HT-29 (cell line): Measurements from ENCODE around the gene KCNQ1. TPM values are rescaled to one million over a fixed set of nuclear protein-coding genes. Genes with fewer than 3 reads are reported as not detected.
A peak's percentile ranks its signal among the peaks of the same experiment; 100 is the strongest.
"Not testable (repeated sequence)": the region's sequence is repeated elsewhere in the genome, so short reads cannot be mapped to it uniquely, and the experiment has no call there.

Source experiments
- DNase-seq: peaks from one replicate; pipeline ENCODE4 v3.0.0-alpha.2; 2015; ENCODE audit warnings: low spot score
- total RNA-seq: library from RNA; depleted of rRNA; stranded (reverse); fragments of >200 nt; shearing (Covaris generic); gene quantifications from 2 replicates; pipeline ENCODE4 v1.2.3, GENCODE V29; 2014

KCNQ1 gene
- total RNA-seq, 1 experiment from 2014 or later: 9.9 TPM

- DNase-seq: no peak
Observed at GRCh38 chr11:2472428-2473186, 27.8 kb downstream of the KCNQ1 start.

GRCh38 chr11:2473361-2474058 is 28.7 kb downstream of the KCNQ1 start:
- no peak for DNase-seq

GRCh38 chr11:2474059-2474901 is 29.5 kb downstream of the KCNQ1 start:
- DNase-seq: peak; percentile 49

GRCh38 chr11:2475136-2475918 is 30.5 kb downstream of the KCNQ1 start:
- DNase-seq: no peak

- DNase-seq: no peak
Observed at GRCh38 chr11:2477254-2477653, 32.4 kb downstream of the KCNQ1 start.

GRCh38 chr11:2477936-2478335 is 33.1 kb downstream of the KCNQ1 start:
- no peak for DNase-seq

GRCh38 chr11:2480067-2480873 is 35.5 kb downstream of the KCNQ1 start:
- DNase-seq: not testable (repeated sequence)

GRCh38 chr11:2480874-2481220 is 36.0 kb downstream of the KCNQ1 start:
- DNase-seq: no peak

GRCh38 chr11:2481253-2481652 is 36.4 kb downstream of the KCNQ1 start:
- no peak for DNase-seq

GRCh38 chr11:2482204-2482603 is 37.4 kb downstream of the KCNQ1 start:
- no peak for DNase-seq

- DNase-seq: no peak
Observed at GRCh38 chr11:2482745-2483144, 37.9 kb downstream of the KCNQ1 start.

- DNase-seq: no peak
Observed at GRCh38 chr11:2483426-2483825, 38.6 kb downstream of the KCNQ1 start.

GRCh38 chr11:2484576-2485125 is 39.8 kb downstream of the KCNQ1 start:
- DNase-seq: no peak

GRCh38 chr11:2488004-2488403 is 43.2 kb downstream of the KCNQ1 start:
- DNase-seq: no peak

- no peak for DNase-seq
Observed at GRCh38 chr11:2489083-2489482, 44.3 kb downstream of the KCNQ1 start.

GRCh38 chr11:2497951-2498350 is 53.1 kb downstream of the KCNQ1 start:
- not testable (repeated sequence) for DNase-seq

GRCh38 chr11:2498750-2499149 is 53.9 kb downstream of the KCNQ1 start:
- DNase-seq: no peak

GRCh38 chr11:2507212-2507901 is 62.5 kb downstream of the KCNQ1 start:
- no peak for DNase-seq

GRCh38 chr11:2507945-2508749 is 63.3 kb downstream of the KCNQ1 start:
- DNase-seq: no peak
